Measurements from ENCODE around the gene DDX47.
"Not testable (repeated sequence)": the region's sequence is repeated elsewhere in the genome, so short reads cannot be mapped to it uniquely, and the experiment has no call there.

DDX47 gene

GRCh38 chr12:12871587-12872138 lies 58.5 kb downstream of the DDX47 start:
- H3K4me3 ChIP-seq (ENCODE audit: low read length), result no peak overlapping the region
- no peak overlapping the region for H3K9ac ChIP-seq (ENCODE audit: low read length)
- H3K79me2 ChIP-seq (ENCODE audit: low read length), result no peaks in the 10 kb centered on the region
- no peaks in the 10 kb centered on the region for H3K27me3 ChIP-seq (ENCODE audit: low read depth, low read length)
- peaks cover 8% of the 10 kb centered on the region for H3K4me1 ChIP-seq (ENCODE audit: low read length)
- H2AFZ ChIP-seq (ENCODE audit: low read depth, low read length), result no peak overlapping the region
- peaks cover 4% of the 10 kb centered on the region for H3K36me3 ChIP-seq (replicated peaks; ENCODE audit: low read depth, low read length)
- no peak overlapping the region for H3K4me2 ChIP-seq (ENCODE audit: low read length)
- H3K27ac ChIP-seq (ENCODE audit: low read length), result no peak overlapping the region
- H4K20me1 ChIP-seq (ENCODE audit: insufficient read depth, low read length), result no peaks in the 10 kb centered on the region
- TF ChIP-seq CTCF (IDR thresholded peaks at IDR 0.05; ENCODE audit: low read depth, low read length) (no peak), EZH2phosphoT487 (IDR thresholded peaks at IDR 0.05; ENCODE audit: low read depth) (no peak)
- no peaks in the 10 kb centered on the region for H3K9me3 ChIP-seq (ENCODE audit: insufficient read depth, low read length)

- Histone ChIP-seq H3K4me3 (ENCODE audit: low read length) (no peak overlapping the region), H3K9me3 (ENCODE audit: insufficient read depth, low read length) (no peaks in the 10 kb centered on the region), H4K20me1 (ENCODE audit: insufficient read depth, low read length) (no peaks in the 10 kb centered on the region), H3K4me1 (ENCODE audit: low read length) (peaks cover 8% of the 10 kb centered on the region), H2AFZ (ENCODE audit: low read depth, low read length) (no peak overlapping the region), H3K27me3 (ENCODE audit: low read depth, low read length) (no peaks in the 10 kb centered on the region), H3K9ac (ENCODE audit: low read length) (no peak overlapping the region), H3K27ac (ENCODE audit: low read length) (no peak overlapping the region), H3K36me3 (replicated peaks; ENCODE audit: low read depth, low read length) (peaks cover 4% of the 10 kb centered on the region), H3K4me2 (ENCODE audit: low read length) (no peak overlapping the region), H3K79me2 (ENCODE audit: low read length) (no peaks in the 10 kb centered on the region)
- TF ChIP-seq CTCF (IDR thresholded peaks at IDR 0.05; ENCODE audit: low read depth, low read length), result no peak
- TF ChIP-seq EZH2phosphoT487 (IDR thresholded peaks at IDR 0.05; ENCODE audit: low read depth), result no peak
Measured at GRCh38 chr12:12872139-12872933, 59.2 kb downstream of the DDX47 start.

- Histone ChIP-seq H3K4me3 (ENCODE audit: low read length) (no peak overlapping the region), H3K9ac (ENCODE audit: low read length) (no peak overlapping the region), H3K36me3 (replicated peaks; ENCODE audit: low read depth, low read length) (peaks cover 4% of the 10 kb centered on the region), H3K4me1 (ENCODE audit: low read length) (peaks cover 8% of the 10 kb centered on the region), H4K20me1 (ENCODE audit: insufficient read depth, low read length) (no peaks in the 10 kb centered on the region), H2AFZ (ENCODE audit: low read depth, low read length) (no peak overlapping the region), H3K27me3 (ENCODE audit: low read depth, low read length) (no peaks in the 10 kb centered on the region), H3K9me3 (ENCODE audit: insufficient read depth, low read length) (no peaks in the 10 kb centered on the region), H3K27ac (ENCODE audit: low read length) (no peak overlapping the region), H3K4me2 (ENCODE audit: low read length) (no peak overlapping the region), H3K79me2 (ENCODE audit: low read length) (no peaks in the 10 kb centered on the region)
- TF ChIP-seq EZH2phosphoT487 (IDR thresholded peaks at IDR 0.05; ENCODE audit: low read depth) (no peak), CTCF (IDR thresholded peaks at IDR 0.05; ENCODE audit: low read depth, low read length) (no peak)
Measured at GRCh38 chr12:12872934-12873275, 59.8 kb downstream of the DDX47 start.

GRCh38 chr12:12874029-12874428 lies 60.9 kb downstream of the DDX47 start:
- Histone ChIP-seq H4K20me1 (ENCODE audit: insufficient read depth, low read length) (no peaks in the 10 kb centered on the region), H3K27ac (ENCODE audit: low read length) (no peak overlapping the region), H3K36me3 (replicated peaks; ENCODE audit: low read depth, low read length) (peaks cover 4% of the 10 kb centered on the region), H3K4me2 (ENCODE audit: low read length) (no peak overlapping the region), H2AFZ (ENCODE audit: low read depth, low read length) (no peak overlapping the region), H3K9ac (ENCODE audit: low read length) (no peak overlapping the region), H3K4me3 (ENCODE audit: low read length) (no peak overlapping the region), H3K9me3 (ENCODE audit: insufficient read depth, low read length) (no peaks in the 10 kb centered on the region), H3K79me2 (ENCODE audit: low read length) (no peaks in the 10 kb centered on the region), H3K27me3 (ENCODE audit: low read depth, low read length) (no peaks in the 10 kb centered on the region), H3K4me1 (ENCODE audit: low read length) (peaks cover 8% of the 10 kb centered on the region)
- TF ChIP-seq CTCF (IDR thresholded peaks at IDR 0.05; ENCODE audit: low read depth, low read length) (no peak), EZH2phosphoT487 (IDR thresholded peaks at IDR 0.05; ENCODE audit: low read depth) (no peak)

- H3K79me2 ChIP-seq (ENCODE audit: low read length); H2AFZ ChIP-seq (ENCODE audit: low read depth, low read length); H3K4me2 ChIP-seq (ENCODE audit: low read length); H4K20me1 ChIP-seq (ENCODE audit: insufficient read depth, low read length); H3K9me3 ChIP-seq (ENCODE audit: insufficient read depth, low read length); H3K9ac ChIP-seq (ENCODE audit: low read length); H3K36me3 ChIP-seq (replicated peaks; ENCODE audit: low read depth, low read length); H3K4me3 ChIP-seq (ENCODE audit: low read length); H3K4me1 ChIP-seq (ENCODE audit: low read length); H3K27me3 ChIP-seq (ENCODE audit: low read depth, low read length); H3K27ac ChIP-seq (ENCODE audit: low read length): not testable (repeated sequence)
Measured at GRCh38 chr12:12875301-12875700, 62.2 kb downstream of the DDX47 start.

All from OCI-LY3 (cell line).